ENCODE data around the gene S100A9.
"Not testable (repeated sequence)": the region's sequence is repeated elsewhere in the genome, so short reads cannot be mapped to it uniquely, and the experiment has no call there.

S100A9 gene

DNA sequence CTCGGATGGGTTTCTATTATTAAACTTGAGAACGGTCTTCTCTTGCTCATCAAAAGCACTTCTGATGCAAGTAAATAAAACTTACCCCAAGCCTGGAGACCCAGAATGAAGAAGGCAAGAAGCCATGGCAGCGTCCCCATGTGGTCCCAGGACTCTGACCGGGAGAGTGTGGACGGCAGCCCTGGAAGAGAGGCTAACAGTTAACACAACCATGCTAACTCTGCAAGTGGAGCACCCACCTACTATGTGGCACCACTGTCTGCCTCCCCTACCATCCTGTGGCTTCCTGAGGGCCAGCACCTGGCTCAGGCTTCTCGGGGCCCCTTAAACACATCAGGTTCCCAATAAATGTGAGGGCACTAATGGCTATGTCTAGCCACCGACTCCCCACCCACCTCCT is 47.1 kb upstream of the S100A9 start:
- H3K27me3 ChIP-seq (ENCODE audit: control insufficient read depth, low read length) = peaks cover 9% of the 10 kb centered on the region; the same call in 1 of the 2 replicates
- H3K4me1 ChIP-seq (ENCODE audit: control insufficient read depth, low read length) = no peaks in the 10 kb centered on the region
- H3K9me3 ChIP-seq (ENCODE audit: control insufficient read depth, insufficient read depth, low read length) = no peaks in the 10 kb centered on the region
- no peak overlapping the region for H3K4me2 ChIP-seq (ENCODE audit: low read length)
- TF ChIP-seq, protein P1, sequence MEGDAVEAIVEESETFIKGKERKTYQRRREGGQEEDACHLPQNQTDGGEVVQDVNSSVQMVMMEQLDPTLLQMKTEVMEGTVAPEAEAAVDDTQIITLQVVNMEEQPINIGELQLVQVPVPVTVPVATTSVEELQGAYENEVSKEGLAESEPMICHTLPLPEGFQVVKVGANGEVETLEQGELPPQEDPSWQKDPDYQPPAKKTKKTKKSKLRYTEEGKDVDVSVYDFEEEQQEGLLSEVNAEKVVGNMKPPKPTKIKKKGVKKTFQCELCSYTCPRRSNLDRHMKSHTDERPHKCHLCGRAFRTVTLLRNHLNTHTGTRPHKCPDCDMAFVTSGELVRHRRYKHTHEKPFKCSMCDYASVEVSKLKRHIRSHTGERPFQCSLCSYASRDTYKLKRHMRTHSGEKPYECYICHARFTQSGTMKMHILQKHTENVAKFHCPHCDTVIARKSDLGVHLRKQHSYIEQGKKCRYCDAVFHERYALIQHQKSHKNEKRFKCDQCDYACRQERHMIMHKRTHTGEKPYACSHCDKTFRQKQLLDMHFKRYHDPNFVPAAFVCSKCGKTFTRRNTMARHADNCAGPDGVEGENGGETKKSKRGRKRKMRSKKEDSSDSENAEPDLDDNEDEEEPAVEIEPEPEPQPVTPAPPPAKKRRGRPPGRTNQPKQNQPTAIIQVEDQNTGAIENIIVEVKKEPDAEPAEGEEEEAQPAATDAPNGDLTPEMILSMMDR (IDR thresholded peaks at IDR 0.05; ENCODE audit: low read depth, low read length, poor library complexity, severe bottlenecking) = no peak
- TF ChIP-seq EZH2phosphoT487 (IDR thresholded peaks at IDR 0.05; ENCODE audit: borderline replicate concordance, low read length) = no peak
- H3K27ac ChIP-seq (ENCODE audit: low read depth, low read length) = no peak overlapping the region
- no peaks in the 10 kb centered on the region for H3K36me3 ChIP-seq (ENCODE audit: control insufficient read depth, low read length)
- no peak overlapping the region for H3K4me3 ChIP-seq (ENCODE audit: low read length)
- H3K9me2 ChIP-seq (replicated peaks; ENCODE audit: control insufficient read depth, low read length) = no peaks in the 10 kb centered on the region
- no peaks in the 10 kb centered on the region for H3F3A ChIP-seq (ENCODE audit: control insufficient read depth, insufficient read depth)
- no peaks in the 10 kb centered on the region for H3K79me2 ChIP-seq (ENCODE audit: control insufficient read depth, low read length)
- H4K20me1 ChIP-seq (ENCODE audit: control insufficient read depth, insufficient read depth, low read depth, low read length) = no peaks in the 10 kb centered on the region

DNA sequence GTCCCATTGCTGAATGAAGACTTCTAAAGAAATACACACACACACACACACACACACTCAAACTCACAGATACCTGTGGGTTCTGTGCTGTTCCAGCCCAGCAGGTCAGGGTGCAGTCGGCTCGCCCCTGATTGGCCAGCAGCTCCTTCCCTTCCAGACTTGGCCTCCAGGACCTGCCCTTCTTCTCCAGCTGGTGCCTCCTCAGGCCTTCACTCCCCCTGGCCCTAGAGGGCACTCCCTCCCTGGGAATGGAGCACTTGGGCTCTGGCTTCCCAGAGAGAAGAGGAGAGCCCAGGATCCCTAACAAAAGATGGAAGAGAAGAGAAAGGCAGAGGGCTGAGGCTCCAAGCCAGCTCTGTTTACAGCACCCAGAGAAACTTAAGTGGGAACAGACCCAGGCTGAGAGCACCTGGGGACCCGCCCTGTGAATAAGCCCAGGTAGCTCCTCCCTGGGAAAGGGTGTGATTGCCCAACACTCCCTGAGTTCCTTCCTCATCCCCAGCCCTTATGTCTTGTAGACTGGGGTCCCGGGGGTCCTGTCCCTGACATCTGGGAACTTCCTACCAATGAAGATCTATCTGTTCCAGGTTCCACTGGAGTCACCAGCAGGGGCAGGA is 45.0 kb upstream of the S100A9 start, which contains the start of gene PGLYRP3:
PGLYRP3 (minus strand) TSS at position 383 of the 617 bp plus-strand sequence. CDS start 2,287 bp downstream, outside the sequence.
- no peaks in the 10 kb centered on the region for H3F3A ChIP-seq (ENCODE audit: control insufficient read depth, insufficient read depth)
- H3K4me3 ChIP-seq (ENCODE audit: low read length) = no peak within 1 kb of the TSS
- no peaks in the 10 kb centered on the region for H4K20me1 ChIP-seq (ENCODE audit: control insufficient read depth, insufficient read depth, low read depth, low read length)
- no peaks in the 10 kb centered on the region for H3K4me1 ChIP-seq (ENCODE audit: control insufficient read depth, low read length)
- no peak within 1 kb of the TSS for H3K4me2 ChIP-seq (ENCODE audit: low read length)
- H3K9me3 ChIP-seq (ENCODE audit: control insufficient read depth, insufficient read depth, low read length) = no peaks in the 10 kb centered on the region
- no peak for TF ChIP-seq EZH2phosphoT487 (IDR thresholded peaks at IDR 0.05; ENCODE audit: borderline replicate concordance, low read length)
- TF ChIP-seq, protein P1 (IDR thresholded peaks at IDR 0.05; ENCODE audit: low read depth, low read length, poor library complexity, severe bottlenecking) = no peak
- H3K27ac ChIP-seq (ENCODE audit: low read depth, low read length) = no peak within 1 kb of the TSS
- peaks cover 9% of the 10 kb centered on the region; the same call in 1 of the 2 replicates for H3K27me3 ChIP-seq (ENCODE audit: control insufficient read depth, low read length)
- no peaks in the 10 kb centered on the region for H3K9me2 ChIP-seq (replicated peaks; ENCODE audit: control insufficient read depth, low read length)
- H3K36me3 ChIP-seq (ENCODE audit: control insufficient read depth, low read length) = no peaks in the 10 kb centered on the region
- no peaks in the 10 kb centered on the region for H3K79me2 ChIP-seq (ENCODE audit: control insufficient read depth, low read length)

DNA sequence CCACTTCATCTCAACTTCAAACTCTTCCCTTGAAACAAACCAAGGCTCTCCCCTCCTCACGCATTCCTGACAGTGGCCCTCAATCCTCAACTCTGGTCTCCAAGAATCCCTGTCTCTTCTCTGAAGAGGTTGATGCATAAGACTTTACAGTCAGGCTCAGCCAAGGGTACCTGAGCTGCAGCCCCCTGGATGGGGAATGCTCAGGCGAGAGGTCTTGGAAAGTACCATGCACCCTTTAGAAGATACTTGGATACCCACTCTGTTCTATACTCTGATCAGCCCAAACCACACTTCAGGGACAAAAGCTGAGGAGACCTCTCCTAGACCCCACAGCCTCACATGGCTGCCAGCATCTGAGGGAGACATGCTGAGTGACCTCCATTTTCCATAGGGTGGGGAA is 44.4 kb upstream of the S100A9 start:
- H3K4me2 ChIP-seq (ENCODE audit: low read length) = no peak overlapping the region
- no peaks in the 10 kb centered on the region for H3K36me3 ChIP-seq (ENCODE audit: control insufficient read depth, low read length)
- TF ChIP-seq EZH2phosphoT487 (IDR thresholded peaks at IDR 0.05; ENCODE audit: borderline replicate concordance, low read length) = no peak
- TF ChIP-seq, protein P1 (IDR thresholded peaks at IDR 0.05; ENCODE audit: low read depth, low read length, poor library complexity, severe bottlenecking) = no peak
- no peak overlapping the region for H3K27ac ChIP-seq (ENCODE audit: low read depth, low read length)
- no peak overlapping the region for H3K4me3 ChIP-seq (ENCODE audit: low read length)
- H3K27me3 ChIP-seq (ENCODE audit: control insufficient read depth, low read length) = peaks cover 9% of the 10 kb centered on the region; the same call in 1 of the 2 replicates
- no peaks in the 10 kb centered on the region for H3K9me2 ChIP-seq (replicated peaks; ENCODE audit: control insufficient read depth, low read length)
- no peaks in the 10 kb centered on the region for H3K9me3 ChIP-seq (ENCODE audit: control insufficient read depth, insufficient read depth, low read length)
- no peaks in the 10 kb centered on the region for H3F3A ChIP-seq (ENCODE audit: control insufficient read depth, insufficient read depth)
- H3K79me2 ChIP-seq (ENCODE audit: control insufficient read depth, low read length) = no peaks in the 10 kb centered on the region
- H3K4me1 ChIP-seq (ENCODE audit: control insufficient read depth, low read length) = no peaks in the 10 kb centered on the region
- no peaks in the 10 kb centered on the region for H4K20me1 ChIP-seq (ENCODE audit: control insufficient read depth, insufficient read depth, low read depth, low read length)

DNA sequence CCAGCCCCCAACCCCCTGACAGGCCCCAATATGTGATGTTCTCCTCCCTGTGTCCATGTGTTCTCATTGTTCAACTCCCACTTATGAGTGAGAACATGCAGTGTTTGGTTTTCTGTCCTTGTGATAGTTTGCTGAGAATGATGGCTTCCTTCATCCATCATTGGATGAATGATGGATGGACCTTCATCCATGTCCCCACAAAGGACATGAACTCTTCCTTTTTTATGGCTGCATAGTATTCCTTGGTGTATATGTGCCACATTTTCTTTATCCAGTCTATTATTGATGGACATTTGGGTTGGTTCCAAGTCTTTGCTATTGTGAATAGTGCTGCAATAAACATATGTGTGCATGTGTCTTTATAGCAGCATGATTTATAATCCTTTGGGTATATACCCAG is 43.3 kb upstream of the S100A9 start:
- not testable (repeated sequence) for H3K4me1 ChIP-seq (ENCODE audit: control insufficient read depth, low read length); H3K27me3 ChIP-seq (ENCODE audit: control insufficient read depth, low read length); H3F3A ChIP-seq (ENCODE audit: control insufficient read depth, insufficient read depth); H3K79me2 ChIP-seq (ENCODE audit: control insufficient read depth, low read length); H3K9me3 ChIP-seq (ENCODE audit: control insufficient read depth, insufficient read depth, low read length); H3K4me2 ChIP-seq (ENCODE audit: low read length); H3K4me3 ChIP-seq (ENCODE audit: low read length); H3K27ac ChIP-seq (ENCODE audit: low read depth, low read length); H4K20me1 ChIP-seq (ENCODE audit: control insufficient read depth, insufficient read depth, low read depth, low read length); H3K9me2 ChIP-seq (replicated peaks; ENCODE audit: control insufficient read depth, low read length); H3K36me3 ChIP-seq (ENCODE audit: control insufficient read depth, low read length)

DNA sequence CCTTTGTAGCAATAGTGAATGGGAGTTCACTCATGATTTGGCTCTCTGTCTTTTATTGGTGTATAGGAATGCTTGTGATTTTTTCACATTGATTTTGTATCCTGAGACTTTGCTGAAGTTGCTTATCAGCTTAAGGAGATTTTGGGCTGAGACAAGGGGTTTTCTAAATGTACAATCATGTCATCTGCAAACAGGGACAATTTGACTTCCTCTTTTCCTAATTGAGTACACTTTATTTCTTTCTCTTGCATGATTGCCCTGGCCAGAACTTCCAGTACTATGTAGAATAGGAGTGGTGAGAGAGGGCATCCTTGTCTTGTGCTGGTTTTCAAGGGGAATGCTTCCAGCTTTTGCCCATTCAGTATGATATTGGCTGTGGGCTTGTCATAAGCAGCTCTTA is 41.6 kb upstream of the S100A9 start:
- not testable (repeated sequence) for H3K79me2 ChIP-seq (ENCODE audit: control insufficient read depth, low read length); H4K20me1 ChIP-seq (ENCODE audit: control insufficient read depth, insufficient read depth, low read depth, low read length); H3K36me3 ChIP-seq (ENCODE audit: control insufficient read depth, low read length); H3K4me1 ChIP-seq (ENCODE audit: control insufficient read depth, low read length); H3F3A ChIP-seq (ENCODE audit: control insufficient read depth, insufficient read depth); H3K27ac ChIP-seq (ENCODE audit: low read depth, low read length); H3K4me2 ChIP-seq (ENCODE audit: low read length); H3K4me3 ChIP-seq (ENCODE audit: low read length); H3K9me3 ChIP-seq (ENCODE audit: control insufficient read depth, insufficient read depth, low read length); H3K9me2 ChIP-seq (replicated peaks; ENCODE audit: control insufficient read depth, low read length); H3K27me3 ChIP-seq (ENCODE audit: control insufficient read depth, low read length)

DNA sequence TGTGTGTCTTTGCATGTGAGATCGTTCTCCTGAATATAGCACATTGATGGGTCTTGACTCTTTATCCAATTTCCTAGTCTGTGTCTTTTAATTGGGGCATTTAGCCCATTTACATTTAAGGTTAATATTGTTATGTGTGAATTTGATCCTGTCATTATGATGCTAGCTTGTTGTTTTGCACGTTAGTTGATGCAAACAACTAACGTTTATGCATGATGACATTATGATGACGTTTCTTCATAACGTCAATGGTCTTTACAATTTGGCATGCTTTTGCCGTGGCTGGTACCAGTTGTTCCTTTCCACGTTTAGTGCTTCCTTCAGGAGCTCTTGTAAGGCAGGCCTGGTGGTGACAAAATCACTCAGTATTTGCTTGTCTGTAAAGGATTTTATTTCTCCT is 39.5 kb upstream of the S100A9 start:
- H3K4me3 ChIP-seq (ENCODE audit: low read length); H3K27me3 ChIP-seq (ENCODE audit: control insufficient read depth, low read length); H3K4me2 ChIP-seq (ENCODE audit: low read length); H3K9me2 ChIP-seq (replicated peaks; ENCODE audit: control insufficient read depth, low read length); H4K20me1 ChIP-seq (ENCODE audit: control insufficient read depth, insufficient read depth, low read depth, low read length); H3F3A ChIP-seq (ENCODE audit: control insufficient read depth, insufficient read depth); H3K79me2 ChIP-seq (ENCODE audit: control insufficient read depth, low read length); H3K4me1 ChIP-seq (ENCODE audit: control insufficient read depth, low read length); H3K27ac ChIP-seq (ENCODE audit: low read depth, low read length); H3K9me3 ChIP-seq (ENCODE audit: control insufficient read depth, insufficient read depth, low read length); H3K36me3 ChIP-seq (ENCODE audit: control insufficient read depth, low read length): not testable (repeated sequence)

Measured in DOHH2 (cell line).